Stomach (tissue), 9 donors: ENCODE measurements around the gene CCNK. TPM values are rescaled to one million over a fixed set of nuclear protein-coding genes. Genes with fewer than 3 reads are reported as not detected.

ENCODE experiments used
- DNase-seq, 2 donors: peaks; one replicate each; pipeline versions ENCODE4 v3.0.0 to v3.0.0-alpha.2; 2013 to 2019
- H3K27ac ChIP-seq, 5 donors: fragments of 200-600 bp in 4 of 5; sonication (generic) in 4 of 5; one replicate each; pipeline ENCODE4 v1.5.1; 2013 to 2019; ENCODE audit warnings: mild to moderate bottlenecking in 1 of 5, moderate library complexity in 1 of 5
- H3K27me3 ChIP-seq, 3 donors: fragments of 200-600 bp; sonication (generic); one replicate each; pipeline ENCODE4 v1.5.1; 2017 to 2019; ENCODE audit warnings: mixed run types in 1 of 3
- H3K36me3 ChIP-seq, 4 donors: fragments of 200-600 bp; sonication (generic); 1 replicate in 3 of 4; 2 replicates in 1 of 4; pipeline ENCODE4 v1.5.1; 2016 to 2019
- H3K4me1 ChIP-seq, 4 donors: fragments of 200-600 bp; sonication (generic); one replicate each; pipeline ENCODE4 v1.5.1; 2016 to 2019
- H3K4me3 ChIP-seq, 4 donors: fragments of 200-600 bp; sonication (generic) in 3 of 4; one replicate each; pipeline ENCODE4 v1.5.1; 2016 to 2019; ENCODE audit warnings: mild to moderate bottlenecking in 1 of 4
- H3K9me3 ChIP-seq, 4 donors: fragments of 200-600 bp; sonication (generic); one replicate each; pipeline ENCODE4 v1.5.1; 2016 to 2019
- EP300 ChIP-seq: sonication (generic); formaldehyde crosslinking; IDR thresholded peaks from one replicate; pipeline ENCODE4 v1.6.1; 2017; ENCODE audit warnings: antibody characterized with exemption
- POLR2A ChIP-seq, 4 donors: fragments of 450-650 bp; IDR thresholded peaks; one replicate each; pipeline ENCODE4 v1.6.1; 2016; ENCODE audit warnings: antibody characterized with exemption in 4 of 4, control low read depth in 2 of 4, mild to moderate bottlenecking in 1 of 4, moderate library complexity in 1 of 4
- POLR2AphosphoS5 ChIP-seq, 3 donors: sonication (generic); formaldehyde crosslinking; IDR thresholded peaks; one replicate each; pipeline ENCODE4 v1.6.1; 2016; ENCODE audit warnings: antibody characterized with exemption in 3 of 3
- WGBS, 5 donors: extraction: QIAGEN DNeasy Blood & Tissue Kit in 3 of 5; methylation state at CpG; one replicate each; pipeline versions ENCODE4 v1.1.5 to v1.1.7; 2013 to 2018; 5-methylcytosine and 5-hydroxymethylcytosine counted together
- intact Hi-C: fragments of 100-400 bp; cut with DNase I; formaldehyde crosslinking; loops from one replicate; pipeline ENCODE4 v1.15.1; 2023; ENCODE audit warnings: low total_unique reads
- polyA plus RNA-seq, 3 donors: library from polyadenylated mRNA; stranded (reverse); fragments of 200-250 nt; gene quantifications; one replicate each; pipeline ENCODE4 v1.2.3, GENCODE V29; 2013
- total RNA-seq, 5 donors: library from RNA; depleted of rRNA; stranded (reverse); fragments of >200 nt; gene quantifications; one replicate each; pipeline versions ENCODE4 v1.1.0 to v1.2.3, GENCODE V29; 2014 to 2016
- TF ChIP-seq, protein P1 (sequence below), 7 experiments: fragments of 450-650 bp in 4 of 7; fragments of 200-600 bp in 3 of 7; sonication (generic) in 3 of 7; IDR thresholded peaks; one replicate each; pipeline ENCODE4 v1.5.1; 2016 to 2019; ENCODE audit warnings: antibody characterized with exemption in 7 of 7, control low read depth in 2 of 7, mild to moderate bottlenecking in 1 of 7
- donor health status: healthy with polysubstance abuse.
- donor health status: Bipolar disorder and iron deficiency.
- donor health status: healthy.

Gene CCNK
- total and polyA plus RNA-seq, 8 donors, result 2.3 to 48.3 (median 11.4) TPM

DNA sequence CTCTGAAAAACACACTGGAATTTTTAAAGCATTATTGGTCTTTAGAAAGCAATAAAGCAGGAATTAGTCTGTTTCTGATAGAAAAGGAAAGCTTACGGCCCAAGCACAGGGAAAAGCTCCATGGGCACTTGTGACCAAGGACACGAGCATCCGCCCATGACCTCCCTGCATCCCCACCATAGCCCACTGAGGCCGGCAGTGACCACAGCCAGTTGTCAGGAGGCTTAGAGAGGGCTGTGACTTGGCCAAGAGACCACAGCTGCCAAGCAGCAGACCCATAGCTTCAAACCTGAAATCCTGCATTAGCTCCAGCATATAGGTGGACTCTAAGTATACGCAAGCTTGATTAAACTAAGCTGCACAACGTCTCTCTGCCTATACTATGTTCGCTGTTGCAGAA is 9.5 kb upstream of the CCNK start:
- Histone ChIP-seq H3K27ac (no peak overlapping the region), H3K27me3 (no peaks in the 10 kb centered on the region)
- intact Hi-C loops, result no loop called here

DNA sequence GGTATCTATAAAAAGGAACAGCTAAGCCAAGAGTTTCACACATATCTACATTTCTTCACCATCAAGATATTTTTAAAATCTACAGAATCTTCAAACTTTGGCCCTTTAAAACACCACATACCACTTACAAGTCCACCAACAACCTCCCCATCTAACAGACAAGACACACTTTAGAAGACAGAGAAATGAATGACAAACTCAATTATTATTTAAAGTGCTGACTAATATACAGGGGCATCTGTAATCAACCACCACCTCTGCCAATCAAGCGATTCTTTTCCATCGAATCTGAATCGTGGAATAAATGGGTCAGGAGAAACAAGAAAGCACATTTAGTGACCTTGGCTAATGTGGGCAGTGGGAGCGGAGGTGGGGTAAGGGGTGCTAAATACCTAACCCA is 8.3 kb upstream of the CCNK start:
- intact Hi-C loops, result no loop called here
- peaks cover 2 to 64% (median 28%) of the 10 kb centered on the region in 4 donors for H3K4me1 ChIP-seq
- 78 to 90% (median 83%) methylated on average over 4 of the region's 4 CpGs for WGBS, 5 donors
- no peak for DNase-seq
- H3K27ac ChIP-seq, result no peak overlapping the region
- no peaks in the 10 kb centered on the region for H3K9me3 ChIP-seq
- no peaks in the 10 kb centered on the region for H3K27me3 ChIP-seq
- TF ChIP-seq POLR2AphosphoS5 (IDR thresholded peaks at IDR 0.05) (no peak), POLR2A (IDR thresholded peaks at IDR 0.05) (no peak), EP300 (no peak)
- TF ChIP-seq, protein P1, sequence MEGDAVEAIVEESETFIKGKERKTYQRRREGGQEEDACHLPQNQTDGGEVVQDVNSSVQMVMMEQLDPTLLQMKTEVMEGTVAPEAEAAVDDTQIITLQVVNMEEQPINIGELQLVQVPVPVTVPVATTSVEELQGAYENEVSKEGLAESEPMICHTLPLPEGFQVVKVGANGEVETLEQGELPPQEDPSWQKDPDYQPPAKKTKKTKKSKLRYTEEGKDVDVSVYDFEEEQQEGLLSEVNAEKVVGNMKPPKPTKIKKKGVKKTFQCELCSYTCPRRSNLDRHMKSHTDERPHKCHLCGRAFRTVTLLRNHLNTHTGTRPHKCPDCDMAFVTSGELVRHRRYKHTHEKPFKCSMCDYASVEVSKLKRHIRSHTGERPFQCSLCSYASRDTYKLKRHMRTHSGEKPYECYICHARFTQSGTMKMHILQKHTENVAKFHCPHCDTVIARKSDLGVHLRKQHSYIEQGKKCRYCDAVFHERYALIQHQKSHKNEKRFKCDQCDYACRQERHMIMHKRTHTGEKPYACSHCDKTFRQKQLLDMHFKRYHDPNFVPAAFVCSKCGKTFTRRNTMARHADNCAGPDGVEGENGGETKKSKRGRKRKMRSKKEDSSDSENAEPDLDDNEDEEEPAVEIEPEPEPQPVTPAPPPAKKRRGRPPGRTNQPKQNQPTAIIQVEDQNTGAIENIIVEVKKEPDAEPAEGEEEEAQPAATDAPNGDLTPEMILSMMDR (IDR thresholded peaks at IDR 0.05), result no peak
- H3K4me3 ChIP-seq, result no peak overlapping the region
- H3K36me3 ChIP-seq, result no peaks in the 10 kb centered on the region

More for the DNA sequence above, 9.5 kb upstream of the CCNK start:
- TF ChIP-seq POLR2A (IDR thresholded peaks at IDR 0.05) (no peak), POLR2AphosphoS5 (IDR thresholded peaks at IDR 0.05) (no peak), EP300 (no peak)
- TF ChIP-seq, protein P1 (IDR thresholded peaks at IDR 0.05), result no peak
- Histone ChIP-seq H3K36me3 (no peaks in the 10 kb centered on the region), H3K4me1 (peaks cover 11 to 61% (median 32%) of the 10 kb centered on the region in 4 donors), H3K9me3 (no peaks in the 10 kb centered on the region), H3K4me3 (no peak overlapping the region)
- WGBS, 5 donors, result 76 to 91% (median 89%) methylated on average over 7 of the region's 7 CpGs
- DNase-seq, result no peak

DNA sequence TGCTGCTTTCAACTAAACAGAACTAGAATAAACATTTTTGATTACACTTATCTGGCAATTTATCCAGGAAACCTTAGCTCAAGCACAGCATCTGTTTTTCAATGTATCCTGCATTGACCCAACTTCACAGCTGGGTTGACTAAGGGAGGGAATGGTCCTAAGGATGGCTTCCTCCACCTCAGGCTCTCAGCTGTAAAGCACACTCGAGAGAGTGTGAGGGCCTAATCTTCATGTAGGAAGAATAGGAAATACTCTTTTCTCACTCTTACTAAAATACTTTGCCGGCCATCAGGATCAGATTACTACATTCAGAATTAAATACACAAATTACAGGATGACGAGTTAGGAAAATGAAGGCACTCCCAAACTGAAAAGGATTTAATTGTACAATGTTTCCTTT is 7.8 kb upstream of the CCNK start:
- Histone ChIP-seq H3K27ac (no peak overlapping the region), H3K4me3 (no peak overlapping the region), H3K4me1 (peaks cover 5 to 64% (median 30%) of the 10 kb centered on the region in 4 donors), H3K36me3 (no peaks in the 10 kb centered on the region), H3K27me3 (no peaks in the 10 kb centered on the region), H3K9me3 (no peaks in the 10 kb centered on the region)
- DNase-seq, result no peak
- 58 to 75% (median 67%) methylated on average over 3 of the region's 3 CpGs for WGBS, 5 donors
- intact Hi-C loops, result no loop called here
- TF ChIP-seq POLR2AphosphoS5 (IDR thresholded peaks at IDR 0.05) (no peak), EP300 (no peak), POLR2A (IDR thresholded peaks at IDR 0.05) (no peak)
- TF ChIP-seq, protein P1 (IDR thresholded peaks at IDR 0.05), result no peak

DNA sequence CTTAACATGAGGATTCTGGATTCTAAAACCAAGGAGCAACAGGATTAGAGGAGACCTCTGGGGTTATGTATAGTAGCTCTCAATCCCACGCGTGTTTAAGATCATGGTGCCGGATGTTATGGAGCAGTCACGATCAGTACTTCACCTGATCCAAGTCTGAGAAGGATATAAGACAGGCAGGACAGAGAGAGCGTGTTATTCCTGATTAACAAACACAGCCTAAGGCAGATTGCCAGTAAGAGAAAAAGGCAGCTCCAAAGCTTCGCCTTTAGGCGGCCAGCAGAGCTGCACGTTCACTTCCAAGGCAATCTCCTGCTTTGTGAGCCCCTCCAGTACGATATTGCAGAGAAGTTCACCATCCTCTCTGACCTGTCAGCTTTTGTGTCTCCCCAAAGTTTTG is 6.0 kb upstream of the CCNK start:
- DNase-seq, result peak in 1 of 2 donors; percentile 44
- WGBS, 5 donors, result 31 to 49% (median 35%) methylated on average over 9 of the region's 9 CpGs

More for the DNA sequence above, 6.0 kb upstream of the CCNK start:
- Histone ChIP-seq H3K27me3 (no peaks in the 10 kb centered on the region), H3K9me3 (no peaks in the 10 kb centered on the region), H3K4me1 (peaks cover 16 to 69% (median 40%) of the 10 kb centered on the region in 4 donors), H3K27ac (no peak overlapping the region), H3K36me3 (no peaks in the 10 kb centered on the region), H3K4me3 (no peak overlapping the region)
- TF ChIP-seq, protein P1 (IDR thresholded peaks at IDR 0.05), result no peak
- no peak for TF ChIP-seq POLR2AphosphoS5 (IDR thresholded peaks at IDR 0.05)
- TF ChIP-seq POLR2A (IDR thresholded peaks at IDR 0.05), result no peak
- TF ChIP-seq EP300, result no peak
- intact Hi-C loops, result no loop called here
